Epithelial cell of proximal tubule (primary cell): Measurements from ENCODE around the gene NTMT1. TPM values are rescaled to one million over a fixed set of nuclear protein-coding genes. Genes with fewer than 3 reads are reported as not detected.
"Not testable (repeated sequence)": the region's sequence is repeated elsewhere in the genome, so short reads cannot be mapped to it uniquely, and the experiment has no call there.

Experiments
- DNase-seq: peaks from one replicate; pipeline ENCODE4 v3.0.0-alpha.2; 2011; ENCODE audit warnings: low read depth
- H3K4me3 ChIP-seq: 2 replicates; pipeline ENCODE4 v1.5.1; 2011; ENCODE audit warnings: low read depth, mild to moderate bottlenecking, low read length
- CTCF ChIP-seq: conservative IDR thresholded peaks from 2 replicates; pipeline ENCODE4 v1.5.1; 2012; ENCODE audit warnings: low read depth, mild to moderate bottlenecking, low read length
- total RNA-seq: library from RNA; depleted of rRNA; stranded (reverse); fragments of >200 nt; gene quantifications from 2 replicates; pipeline ENCODE4 v1.2.3, GENCODE V29; 2015

The NTMT1 gene
- total RNA-seq, 1 donor from 2014 or later, result 37.9 TPM

- no peak for DNase-seq
- H3K4me3 ChIP-seq, result no peak overlapping the region
- no peak for TF ChIP-seq CTCF
These were observed 6.5 kb downstream of the NTMT1 start for GRCh38 chr9:129632460-129632859.

- no peak overlapping the region for H3K4me3 ChIP-seq
- DNase-seq, result no peak
- TF ChIP-seq CTCF, result no peak
These were observed 7.2 kb downstream of the NTMT1 start for GRCh38 chr9:129633207-129633606.

- no peak for TF ChIP-seq CTCF
- no peak overlapping the region for H3K4me3 ChIP-seq
- no peak for DNase-seq
These were observed 7.9 kb downstream of the NTMT1 start for GRCh38 chr9:129633848-129634247.

- TF ChIP-seq CTCF, result no peak
- no peak for DNase-seq
- no peak overlapping the region for H3K4me3 ChIP-seq
These were observed 9.4 kb downstream of the NTMT1 start for GRCh38 chr9:129635099-129636065.

GRCh38 chr9:129636343-129636742, 10.4 kb downstream of the NTMT1 start:
- H3K4me3 ChIP-seq, DNase-seq: not testable (repeated sequence)

GRCh38 chr9:129637102-129637501, 11.1 kb downstream of the NTMT1 start:
- no peak for DNase-seq
- H3K4me3 ChIP-seq, result no peak overlapping the region
- no peak for TF ChIP-seq CTCF

- DNase-seq, result no peak
- no peak for TF ChIP-seq CTCF
- no peak overlapping the region for H3K4me3 ChIP-seq
These were observed 11.9 kb downstream of the NTMT1 start for GRCh38 chr9:129637673-129638439.
